GM23338 (cell line): ENCODE data around the gene TBP. TPM values are rescaled to one million over a fixed set of nuclear protein-coding genes. Genes with fewer than 3 reads are reported as not detected.

ENCODE experiments used
- ATAC-seq: fragments of 200-7000 bp; cut with Tn5 transposase; 3 replicates; pipeline ENCODE4 v1.9.1; 2020
- DNase-seq: peaks from one replicate; pipeline ENCODE4 v3.0.0-alpha.2; 2015; ENCODE audit warnings: low spot score
- H2AFZ ChIP-seq: fragments of 200-600 bp; sonication (generic); 2 replicates; pipeline ENCODE4 v1.8.0; 2016; ENCODE audit warnings: antibody characterized with exemption, mild to moderate bottlenecking, moderate library complexity
- H3F3A ChIP-seq: fragments of 200-600 bp; sonication (generic); replicated peaks from 2 replicates; pipeline ENCODE4 v1.8.0; 2017; ENCODE audit warnings: antibody characterized with exemption, mixed run types, low read depth
- H3K27ac ChIP-seq: fragments of 200-600 bp; sonication (generic); 2 replicates; pipeline ENCODE4 v1.6.1; 2016; ENCODE audit warnings: low read depth
- H3K27me3 ChIP-seq: fragments of 200-600 bp; sonication (generic); 2 replicates; pipeline ENCODE4 v1.8.0; 2016; ENCODE audit warnings: mild to moderate bottlenecking, mixed run types, moderate library complexity; ENCODE audit not compliant: insufficient read depth
- H3K36me3 ChIP-seq: fragments of 200-600 bp; sonication (generic); 2 replicates; pipeline ENCODE4 v1.8.0; 2016; ENCODE audit warnings: mild to moderate bottlenecking; ENCODE audit not compliant: insufficient read depth
- H3K4me1 ChIP-seq: fragments of 200-600 bp; sonication (generic); 2 replicates; pipeline ENCODE4 v1.8.0; 2016; ENCODE audit warnings: mild to moderate bottlenecking, moderate library complexity; ENCODE audit not compliant: insufficient read depth
- H3K4me2 ChIP-seq: fragments of 200-600 bp; sonication (generic); 2 replicates; pipeline ENCODE4 v1.7.1; 2017; ENCODE audit warnings: mixed run types
- H3K4me3 ChIP-seq: fragments of 200-600 bp; sonication (generic); 2 replicates; pipeline ENCODE4 v1.6.1; 2016; ENCODE audit warnings: mixed run types
- H3K79me2 ChIP-seq: fragments of 200-600 bp; sonication (generic); replicated peaks from 2 replicates; pipeline ENCODE4 v1.8.0; 2017; ENCODE audit warnings: mild to moderate bottlenecking; ENCODE audit not compliant: insufficient read depth
- H3K9me2 ChIP-seq: fragments of 200-600 bp; sonication (generic); 2 replicates; pipeline ENCODE4 v1.8.0; 2017; ENCODE audit not compliant: insufficient read depth
- H4K20me1 ChIP-seq: fragments of 200-600 bp; sonication (generic); replicated peaks from 2 replicates; pipeline ENCODE4 v1.8.0; 2017; ENCODE audit warnings: mild to moderate bottlenecking; ENCODE audit not compliant: insufficient read depth
- H3K27ac Mint-ChIP-seq: 2 replicates; pipeline ENCODE4 v1.8.0; 2020; ENCODE audit warnings: inconsistent platforms, mild to moderate bottlenecking, moderate library complexity, mixed read lengths
- H3K27me3 Mint-ChIP-seq: 3 replicates; pipeline ENCODE4 v1.8.0; 2022; ENCODE audit warnings: low read depth, mild to moderate bottlenecking, moderate library complexity, mixed read lengths, inconsistent platforms; ENCODE audit not compliant: insufficient read depth, poor library complexity
- H3K36me3 Mint-ChIP-seq: 3 replicates; pipeline ENCODE4 v1.8.0; 2021; ENCODE audit warnings: low read depth, mild to moderate bottlenecking, inconsistent platforms, moderate library complexity, mixed read lengths
- H3K4me1 Mint-ChIP-seq: 3 replicates; pipeline ENCODE4 v1.8.0; 2020; ENCODE audit warnings: mild to moderate bottlenecking, inconsistent platforms, mixed read lengths
- H3K4me3 Mint-ChIP-seq: 3 replicates; pipeline ENCODE4 v1.8.0; 2021; ENCODE audit warnings: moderate library complexity, mild to moderate bottlenecking, inconsistent platforms, mixed read lengths
- H3K9me3 Mint-ChIP-seq: 3 replicates; pipeline ENCODE4 v1.8.0; 2020; ENCODE audit warnings: moderate library complexity, mild to moderate bottlenecking, inconsistent platforms, mixed read lengths
- CREB1 ChIP-seq: fragments of 250-450 bp; sonication (Bioruptor Pico); IDR thresholded peaks from 2 replicates; pipeline ENCODE4 v1.5.0; 2020; ENCODE audit warnings: low read depth, mild to moderate bottlenecking, moderate library complexity
- ETS1 ChIP-seq: IDR thresholded peaks from 2 replicates; pipeline ENCODE4 v1.6.1; 2016; ENCODE audit warnings: antibody characterized with exemption
- JUNB ChIP-seq: IDR thresholded peaks from one replicate; pipeline ENCODE4 v1.6.1; 2016; ENCODE audit warnings: antibody characterized with exemption; ENCODE audit not compliant: unreplicated experiment
- NANOG ChIP-seq: IDR thresholded peaks from 2 replicates; pipeline ENCODE4 v1.6.1; 2016; ENCODE audit warnings: antibody characterized with exemption, borderline replicate concordance
- POLR2AphosphoS5 ChIP-seq: IDR thresholded peaks from 2 replicates; pipeline ENCODE4 v1.6.1; 2016; ENCODE audit warnings: antibody characterized with exemption, low read depth
- STAT1 ChIP-seq: IDR thresholded peaks from one replicate; pipeline ENCODE4 v1.6.1; 2016; ENCODE audit warnings: antibody characterized with exemption; ENCODE audit not compliant: unreplicated experiment
- ZNF331 ChIP-seq: fragments of 250-450 bp; sonication (Bioruptor Pico); IDR thresholded peaks from 2 replicates; pipeline ENCODE4 v1.5.0; 2020; ENCODE audit warnings: low read depth, mild to moderate bottlenecking, moderate library complexity
- ZNF462 ChIP-seq: fragments of 250-450 bp; sonication (Bioruptor Pico); IDR thresholded peaks from 2 replicates; pipeline ENCODE4 v1.5.0; 2020; ENCODE audit warnings: mild to moderate bottlenecking, moderate library complexity
- polyA plus RNA-seq: library from polyadenylated mRNA; unstranded; fragments of >200 nt; fragmentation: Nextera tagmentation; extraction: Ambion mirVana; gene quantifications from 2 replicates; pipeline ENCODE4 v1.2.1, GENCODE V29; 2016
- total RNA-seq: library from RNA; depleted of rRNA; stranded (reverse); fragments of >200 nt; shearing (Covaris generic); gene quantifications from 2 replicates; pipeline ENCODE4 v1.2.3, GENCODE V29; 2014
- TF ChIP-seq, protein P1 (sequence below), 2 experiments: fragments of 200-600 bp in 1 of 2; sonication (generic) in 1 of 2; conservative IDR thresholded peaks; 2 replicates each; pipeline versions ENCODE4 v1.5.1 to v1.6.1; 2016 to 2017; ENCODE audit warnings: antibody characterized with exemption in 2 of 2, low read depth in 2 of 2, mild to moderate bottlenecking in 2 of 2, moderate library complexity in 1 of 2

Gene TBP
- total and polyA plus RNA-seq, 2 experiments from 2014 or later: 30.3 to 36.5 TPM

GRCh38 chr6:170545405-170545804 is 8.8 kb upstream of the TBP start:
- Histone ChIP-seq H3K4me3 (no peak overlapping the region), H3K36me3 (peaks cover 67% of the 10 kb centered on the region), H3K9me2 (no peaks in the 10 kb centered on the region), H2AFZ (no peak overlapping the region), H4K20me1 (peaks cover 34% of the 10 kb centered on the region), H3K4me1 (peaks cover 5% of the 10 kb centered on the region; the same call in 1 of the 2 replicates), H3K27me3 (no peaks in the 10 kb centered on the region), H3K4me2 (no peak overlapping the region), H3K27ac (no peak overlapping the region), H3K79me2 (peaks cover 90% of the 10 kb centered on the region), H3F3A (no peaks in the 10 kb centered on the region; the same call in 1 of the 2 replicates)
- peaks cover 86% of the 10 kb centered on the region for H3K36me3 Mint-ChIP-seq
- no peak overlapping the region for H3K27ac Mint-ChIP-seq
- H3K27me3 Mint-ChIP-seq: no peaks in the 10 kb centered on the region
- H3K4me1 Mint-ChIP-seq: peaks cover 5% of the 10 kb centered on the region
- H3K9me3 Mint-ChIP-seq: no peaks in the 10 kb centered on the region
- ATAC-seq: no peak
- no peak for DNase-seq
- H3K4me3 Mint-ChIP-seq: no peak overlapping the region
- TF ChIP-seq NANOG: no peak

DNA sequence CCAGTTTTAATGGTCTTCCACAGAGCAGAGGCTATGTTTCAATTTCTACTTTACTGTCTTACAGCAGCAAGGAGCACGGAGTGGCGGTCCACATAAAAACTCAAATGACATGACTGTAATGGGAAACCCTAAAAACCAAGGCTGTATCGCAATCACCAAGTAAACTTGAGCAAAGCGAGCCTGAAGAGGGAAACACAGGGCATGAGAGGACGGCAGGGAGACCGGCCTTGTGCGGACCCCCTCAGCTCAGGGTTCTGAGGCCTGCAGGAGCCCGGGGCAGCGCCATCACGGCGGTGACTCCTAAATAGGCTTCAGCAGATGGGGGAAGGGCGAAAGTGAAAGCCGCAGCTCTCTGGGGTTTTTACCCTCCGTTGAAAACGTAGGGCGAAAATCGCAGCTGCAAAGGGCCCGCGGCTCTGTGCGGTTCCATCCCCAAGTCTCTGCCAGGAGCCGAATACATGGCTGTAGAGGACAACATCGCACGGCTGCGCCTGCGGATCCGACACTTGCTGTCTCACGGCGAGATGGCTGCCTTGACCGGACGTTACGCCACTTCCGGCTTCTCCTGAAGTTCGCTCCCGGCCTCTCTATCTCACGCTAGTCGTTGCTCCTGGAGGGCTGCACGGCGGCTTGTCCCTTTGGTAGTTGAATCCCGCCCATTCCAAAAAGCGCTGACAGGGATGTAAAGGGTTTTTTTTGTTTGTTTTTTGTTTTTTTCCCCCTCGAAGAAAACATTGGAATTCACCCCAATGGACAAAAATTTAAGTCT is 1.2 kb upstream of the TBP start, which contains the start of gene PSMB1:
Gene PSMB1, minus strand, starts transcription at position 543 of the 769 bp plus-strand sequence. Its CDS starts 65 bp downstream, at position 478.
- H3K9me3 Mint-ChIP-seq: no peaks in the 10 kb centered on the region
- peaks cover 32% of the 10 kb centered on the region for H4K20me1 ChIP-seq
- peak within 1 kb of the TSS; percentile 92 for H3K4me3 ChIP-seq
- peaks cover 6% of the 10 kb centered on the region; the same call in 1 of the 2 replicates for H3K36me3 ChIP-seq
- DNase-seq: peak; percentile 99
- peaks cover 5% of the 10 kb centered on the region for H3K27me3 Mint-ChIP-seq
- H3K9me2 ChIP-seq: no peaks in the 10 kb centered on the region
- peaks cover 83% of the 10 kb centered on the region for H3K79me2 ChIP-seq
- H3K4me1 ChIP-seq: peaks cover 26% of the 10 kb centered on the region
- H3F3A ChIP-seq: no peaks in the 10 kb centered on the region
- H2AFZ ChIP-seq: peak within 1 kb of the TSS; percentile 93
- H3K4me1 Mint-ChIP-seq: peaks cover 15% of the 10 kb centered on the region
- peak within 1 kb of the TSS; percentile 95 for H3K27ac ChIP-seq
- H3K4me3 Mint-ChIP-seq: no peak within 1 kb of the TSS
- H3K27me3 ChIP-seq: no peaks in the 10 kb centered on the region
- ATAC-seq: peak; percentile 84
- peaks cover 29% of the 10 kb centered on the region for H3K36me3 Mint-ChIP-seq
- H3K27ac Mint-ChIP-seq: no peak within 1 kb of the TSS
- H3K4me2 ChIP-seq: peak within 1 kb of the TSS; percentile 87
- no peak for TF ChIP-seq NANOG
- no peak for TF ChIP-seq ZNF462 (CRISPR knock-in tag)
- TF ChIP-seq ZNF331: no peak
- peak; percentile 93 for TF ChIP-seq CREB1 (CRISPR knock-in tag)
- TF ChIP-seq POLR2AphosphoS5: peak; percentile 92
- no peak for TF ChIP-seq JUNB
- TF ChIP-seq ETS1: peak; percentile 86
- TF ChIP-seq, protein P1, sequence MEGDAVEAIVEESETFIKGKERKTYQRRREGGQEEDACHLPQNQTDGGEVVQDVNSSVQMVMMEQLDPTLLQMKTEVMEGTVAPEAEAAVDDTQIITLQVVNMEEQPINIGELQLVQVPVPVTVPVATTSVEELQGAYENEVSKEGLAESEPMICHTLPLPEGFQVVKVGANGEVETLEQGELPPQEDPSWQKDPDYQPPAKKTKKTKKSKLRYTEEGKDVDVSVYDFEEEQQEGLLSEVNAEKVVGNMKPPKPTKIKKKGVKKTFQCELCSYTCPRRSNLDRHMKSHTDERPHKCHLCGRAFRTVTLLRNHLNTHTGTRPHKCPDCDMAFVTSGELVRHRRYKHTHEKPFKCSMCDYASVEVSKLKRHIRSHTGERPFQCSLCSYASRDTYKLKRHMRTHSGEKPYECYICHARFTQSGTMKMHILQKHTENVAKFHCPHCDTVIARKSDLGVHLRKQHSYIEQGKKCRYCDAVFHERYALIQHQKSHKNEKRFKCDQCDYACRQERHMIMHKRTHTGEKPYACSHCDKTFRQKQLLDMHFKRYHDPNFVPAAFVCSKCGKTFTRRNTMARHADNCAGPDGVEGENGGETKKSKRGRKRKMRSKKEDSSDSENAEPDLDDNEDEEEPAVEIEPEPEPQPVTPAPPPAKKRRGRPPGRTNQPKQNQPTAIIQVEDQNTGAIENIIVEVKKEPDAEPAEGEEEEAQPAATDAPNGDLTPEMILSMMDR (conservative IDR thresholded peaks at IDR 0.05; ENCODE audit: low read depth in 2 of 2): no peak
- no peak for TF ChIP-seq STAT1
